WI38 (cell line): ENCODE results near the gene ID3.

Experiments used
- H3K4me3 ChIP-seq: 2 replicates; pipeline ENCODE4 v1.5.1; 2011; ENCODE audit warnings: low read depth, mild to moderate bottlenecking, control low read depth, low read length
- CTCF ChIP-seq: IDR thresholded peaks from 2 replicates; pipeline ENCODE4 v1.5.1; 2012; ENCODE audit warnings: low read depth, mild to moderate bottlenecking, control low read depth, low read length

The ID3 gene

GRCh38 chr1:23554127-23554480 is 5.2 kb downstream of the ID3 start:
- no peak for TF ChIP-seq CTCF
- H3K4me3 ChIP-seq = peak overlapping the region; percentile 47

- TF ChIP-seq CTCF = no peak
- H3K4me3 ChIP-seq = no peak overlapping the region
Observed at GRCh38 chr1:23553231-23554126, 5.8 kb downstream of the ID3 start.

- H3K4me3 ChIP-seq = no peak overlapping the region
- no peak for TF ChIP-seq CTCF
Observed at GRCh38 chr1:23551849-23552248, 7.5 kb downstream of the ID3 start.

- no peak overlapping the region for H3K4me3 ChIP-seq
- no peak for TF ChIP-seq CTCF
Observed at GRCh38 chr1:23548704-23549143, 10.6 kb downstream of the ID3 start.

- H3K4me3 ChIP-seq = no peak overlapping the region
- TF ChIP-seq CTCF = no peak
Observed at GRCh38 chr1:23546897-23547584, 12.3 kb downstream of the ID3 start.

GRCh38 chr1:23545851-23546250 is 13.4 kb downstream of the ID3 start:
- H3K4me3 ChIP-seq = no peak overlapping the region

More at GRCh38 chr1:23545851-23546250, 13.4 kb downstream of the ID3 start:
- TF ChIP-seq CTCF = no peak
